SK-MEL-5 (cell line): ENCODE measurements around the gene PAQR8. TPM values are rescaled to one million over a fixed set of nuclear protein-coding genes. Genes with fewer than 3 reads are reported as not detected.

Experiments
- total RNA-seq: library from RNA; depleted of rRNA; stranded (reverse); fragments of >200 nt; shearing (Covaris generic); gene quantifications from 2 replicates; pipeline ENCODE4 v1.2.3, GENCODE V29; 2014; rRNA removed

The PAQR8 gene
- total RNA-seq, 1 experiment from 2014 or later: 25.8 TPM

Other genes with a start within 250 kb of the PAQR8 start
- gene IL17A, start 175.8 kb upstream of the PAQR8 start, total RNA-seq: not detected in 2 replicates
- gene IL17F, start 117.7 kb upstream of the PAQR8 start, total RNA-seq: not detected in 2 replicates
- 109 and 113 TPM in 2 replicates for gene MCM3, start 77.4 kb upstream of the PAQR8 start, total RNA-seq
- 14.1 and 23.7 TPM in 2 replicates for gene EFHC1, start 58.2 kb downstream of the PAQR8 start, total RNA-seq
- gene TRAM2, start 214.9 kb downstream of the PAQR8 start, total RNA-seq: 11.4 and 11.5 TPM in 2 replicates